ENCODE results near the gene SLC25A45.

Gene SLC25A45, protein sequence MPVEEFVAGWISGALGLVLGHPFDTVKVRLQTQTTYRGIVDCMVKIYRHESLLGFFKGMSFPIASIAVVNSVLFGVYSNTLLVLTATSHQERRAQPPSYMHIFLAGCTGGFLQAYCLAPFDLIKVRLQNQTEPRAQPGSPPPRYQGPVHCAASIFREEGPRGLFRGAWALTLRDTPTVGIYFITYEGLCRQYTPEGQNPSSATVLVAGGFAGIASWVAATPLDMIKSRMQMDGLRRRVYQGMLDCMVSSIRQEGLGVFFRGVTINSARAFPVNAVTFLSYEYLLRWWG

DNA sequence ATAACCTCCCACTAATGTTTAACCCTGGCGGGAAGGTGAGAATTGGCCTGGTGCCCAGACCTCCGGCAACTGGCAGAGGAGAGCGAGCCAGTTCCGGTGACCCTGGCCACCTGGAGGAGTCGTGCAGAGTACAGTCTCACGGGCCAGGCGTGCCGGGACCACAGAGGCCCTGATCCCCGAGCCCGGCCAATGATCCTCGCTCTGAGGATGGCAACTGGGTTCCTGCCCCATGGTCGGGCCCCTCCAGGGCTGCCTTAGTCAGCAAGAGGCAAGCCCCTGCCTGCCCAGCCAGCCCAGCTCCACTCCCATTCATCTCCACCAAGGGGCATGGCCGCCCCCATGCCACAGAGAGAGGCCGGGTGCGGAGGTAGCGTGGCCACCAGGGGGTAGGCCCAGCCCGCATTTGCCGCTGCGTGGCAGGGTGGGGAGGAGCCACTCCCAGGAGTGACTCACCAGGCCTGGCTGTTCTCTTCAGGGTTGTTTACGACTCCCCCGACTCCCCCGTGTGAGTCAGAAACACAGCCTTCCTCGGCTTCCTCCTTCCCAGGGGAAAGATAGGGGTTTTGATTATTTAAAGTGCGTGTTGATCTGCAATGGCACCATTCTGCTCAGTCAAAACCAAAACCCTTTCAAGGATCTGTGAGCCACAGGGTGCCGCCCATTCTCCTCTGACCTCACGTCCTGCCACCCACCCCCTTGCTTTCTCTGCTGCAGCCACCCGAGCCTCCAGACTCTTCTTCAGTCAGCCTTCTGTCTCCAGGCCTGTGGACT is at the start of gene SLC25A45:
Gene SLC25A45, minus strand, starts transcription at position 614 of the 771 bp plus-strand sequence. CDS start 695 bp downstream, outside the sequence.
- DNase-seq, result peak; percentile 85 to 98 (median 88)

GRCh38 chr11:65431451-65432099 is 49.1 kb upstream of the SLC25A45 start:
- DNase-seq, result peak in 3 of 6 experiments; percentile 63 to 73 (median 65)

DNA sequence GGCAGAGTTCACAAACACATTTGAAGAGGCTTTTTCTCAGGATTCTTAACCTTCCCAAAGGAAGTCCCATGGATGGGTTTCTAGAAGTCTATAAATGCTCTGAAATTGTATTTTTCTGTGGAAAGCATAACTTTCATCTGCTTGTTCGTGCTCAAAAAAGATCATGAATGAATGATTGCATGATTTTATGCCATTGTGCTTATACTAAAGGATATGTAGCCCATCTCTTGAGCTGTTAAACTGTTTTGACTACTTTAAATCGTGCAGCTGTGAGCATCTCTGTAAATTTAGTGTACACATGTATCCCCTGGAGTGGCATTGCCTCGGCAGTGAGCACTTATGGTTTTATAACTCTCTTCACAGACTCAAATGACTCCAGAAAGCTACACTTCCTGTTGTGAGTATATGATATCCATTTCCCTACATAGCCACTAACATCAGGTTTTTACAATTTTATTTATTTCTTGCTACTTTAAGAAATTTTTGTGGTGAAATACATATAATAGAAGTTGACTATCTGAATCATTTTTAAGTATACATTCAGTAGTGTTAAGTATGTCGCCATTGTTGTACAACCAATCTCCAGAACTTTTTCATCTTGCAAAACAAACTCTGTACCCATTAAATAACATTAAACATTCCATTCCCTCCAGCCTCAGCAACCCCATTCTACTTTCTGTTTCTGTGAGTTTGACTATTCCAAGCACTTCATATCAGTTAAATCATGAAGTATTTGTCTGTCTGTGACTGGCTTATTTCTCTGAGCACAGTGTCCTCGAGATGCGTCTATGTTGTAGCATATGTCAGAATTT is 48.2 kb upstream of the SLC25A45 start:
- DNase-seq, result peak in 3 of 6 experiments; percentile 42 to 58 (median 44)

DNA sequence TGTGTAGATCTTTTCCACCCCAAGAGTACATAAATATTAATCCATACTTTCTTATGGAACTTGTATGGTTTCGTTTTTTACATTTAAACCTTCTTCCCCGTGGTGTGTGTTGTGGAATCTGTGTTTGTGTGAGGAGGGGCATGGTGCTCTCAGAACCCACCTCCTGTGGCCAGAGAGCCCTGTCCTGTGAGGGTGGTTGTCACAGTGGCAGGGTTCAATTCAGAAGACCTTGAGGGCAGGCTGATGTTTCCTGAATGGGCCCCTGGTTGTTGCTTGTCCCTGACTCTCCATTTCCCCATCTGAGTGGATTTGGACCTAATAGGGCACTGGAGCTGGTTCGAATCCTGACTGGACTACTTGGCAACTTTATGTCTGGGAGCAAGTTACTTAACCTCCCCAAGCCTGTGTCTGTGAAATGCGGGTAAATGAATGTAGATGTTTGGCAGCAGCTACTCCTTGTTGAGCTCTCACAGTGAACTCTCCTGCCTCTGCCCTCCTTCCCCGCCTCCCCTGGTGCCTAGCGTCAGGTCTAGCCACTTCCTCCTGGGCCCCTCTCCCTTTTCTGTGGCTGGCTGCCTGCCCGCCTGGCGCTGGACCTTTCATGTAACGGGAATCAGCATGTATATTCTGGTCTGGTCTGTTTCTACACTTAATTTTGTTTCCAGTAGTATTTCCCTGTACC is 47.4 kb upstream of the SLC25A45 start:
- peak in 5 of 6 experiments; percentile 27 to 55 (median 36) for DNase-seq

DNA sequence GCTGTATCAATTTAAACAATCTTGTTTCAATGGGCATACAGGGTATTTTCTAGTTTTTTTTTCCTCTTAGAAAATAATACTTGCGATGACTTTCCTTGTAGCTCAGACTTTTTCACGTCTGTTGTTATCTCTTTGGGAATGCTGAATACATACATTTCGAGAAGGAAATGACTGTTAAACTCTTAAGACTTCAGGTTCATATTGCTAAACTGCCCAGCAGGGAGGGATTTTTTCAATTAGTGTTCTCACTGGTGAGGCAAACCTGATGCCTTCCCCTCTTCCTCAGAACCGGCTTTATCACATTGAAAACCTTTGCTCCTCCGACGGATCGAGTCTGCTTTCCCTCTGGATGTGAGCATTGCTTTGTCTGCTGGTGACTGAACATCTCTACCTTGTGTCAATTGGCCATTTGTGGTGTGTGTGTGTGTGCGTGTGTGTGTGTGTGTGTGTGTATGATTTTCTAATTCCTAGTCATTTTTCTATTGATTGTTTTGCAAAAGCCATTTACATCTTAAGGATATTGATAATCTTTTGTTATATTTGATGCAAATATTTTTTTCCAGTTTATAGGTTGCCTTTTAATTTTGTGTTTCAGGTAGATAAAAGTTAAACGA is 46.7 kb upstream of the SLC25A45 start:
- DNase-seq, result peak in 1 of 6 experiments; percentile 36

DNA sequence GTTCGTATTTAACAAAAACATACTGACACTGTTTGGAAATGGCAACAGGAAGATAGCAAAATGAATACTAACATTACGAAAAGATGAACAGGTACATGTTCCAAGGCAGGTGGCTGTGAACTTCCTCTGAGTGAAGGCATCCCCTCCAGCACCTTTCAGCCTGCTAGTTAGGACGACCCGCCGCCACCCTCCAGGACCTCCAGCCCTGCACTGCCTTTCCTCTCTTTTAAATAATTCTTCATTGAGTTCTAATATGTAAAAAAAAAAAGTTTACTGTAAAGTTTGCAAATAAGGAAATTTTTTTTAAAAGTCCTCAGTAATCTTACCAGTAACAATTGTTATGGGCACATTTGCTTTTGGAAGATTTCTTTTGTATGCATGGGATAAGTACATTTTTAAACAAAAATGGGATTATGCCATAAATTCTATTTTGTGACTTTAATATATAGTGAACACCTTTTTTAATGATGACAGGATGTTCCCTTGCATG is 46.2 kb upstream of the SLC25A45 start:
- DNase-seq, result no peak

DNA sequence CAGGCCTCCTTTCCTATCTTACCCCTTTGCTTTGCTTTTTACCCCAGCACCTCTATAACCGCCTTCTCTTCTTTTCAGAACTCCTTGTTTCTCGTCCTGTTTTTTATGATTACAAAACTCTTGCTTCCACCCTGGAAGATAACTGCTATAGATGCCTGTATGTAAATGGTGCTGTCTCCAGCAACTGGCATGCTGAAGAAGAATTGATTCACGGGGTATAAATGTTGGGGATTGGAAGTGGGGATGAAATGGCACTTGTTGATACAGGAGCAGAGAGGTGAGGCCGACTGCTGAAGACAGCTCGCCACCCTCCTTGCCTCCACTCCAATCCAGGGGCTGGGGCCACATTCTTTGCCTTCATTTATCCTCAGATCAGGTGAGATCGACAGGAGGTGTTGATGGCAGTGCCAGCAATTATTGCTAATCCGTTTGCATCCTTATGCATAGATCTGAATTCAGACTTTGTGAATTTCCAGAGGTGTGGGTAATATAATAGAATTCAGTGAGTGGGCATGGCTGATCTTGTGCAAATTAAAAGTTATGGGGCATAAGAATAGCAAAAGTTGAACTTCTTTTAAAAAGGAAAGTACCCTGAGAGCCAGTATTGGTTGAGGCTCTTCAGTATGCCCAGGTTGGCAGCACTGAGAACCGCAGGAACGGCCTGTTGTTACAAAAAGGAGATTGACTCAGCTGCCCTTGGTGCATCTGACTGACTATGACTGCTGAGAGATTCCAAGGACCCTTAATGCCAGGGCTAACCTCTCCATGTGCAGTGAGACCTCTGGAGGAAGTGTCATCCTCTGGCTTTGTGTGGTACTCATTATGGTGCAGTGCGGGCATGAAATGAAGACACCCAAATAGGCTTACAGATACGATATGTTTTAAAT is 45.5 kb upstream of the SLC25A45 start:
- DNase-seq, result peak in 2 of 6 experiments; percentile 35 to 38

DNA sequence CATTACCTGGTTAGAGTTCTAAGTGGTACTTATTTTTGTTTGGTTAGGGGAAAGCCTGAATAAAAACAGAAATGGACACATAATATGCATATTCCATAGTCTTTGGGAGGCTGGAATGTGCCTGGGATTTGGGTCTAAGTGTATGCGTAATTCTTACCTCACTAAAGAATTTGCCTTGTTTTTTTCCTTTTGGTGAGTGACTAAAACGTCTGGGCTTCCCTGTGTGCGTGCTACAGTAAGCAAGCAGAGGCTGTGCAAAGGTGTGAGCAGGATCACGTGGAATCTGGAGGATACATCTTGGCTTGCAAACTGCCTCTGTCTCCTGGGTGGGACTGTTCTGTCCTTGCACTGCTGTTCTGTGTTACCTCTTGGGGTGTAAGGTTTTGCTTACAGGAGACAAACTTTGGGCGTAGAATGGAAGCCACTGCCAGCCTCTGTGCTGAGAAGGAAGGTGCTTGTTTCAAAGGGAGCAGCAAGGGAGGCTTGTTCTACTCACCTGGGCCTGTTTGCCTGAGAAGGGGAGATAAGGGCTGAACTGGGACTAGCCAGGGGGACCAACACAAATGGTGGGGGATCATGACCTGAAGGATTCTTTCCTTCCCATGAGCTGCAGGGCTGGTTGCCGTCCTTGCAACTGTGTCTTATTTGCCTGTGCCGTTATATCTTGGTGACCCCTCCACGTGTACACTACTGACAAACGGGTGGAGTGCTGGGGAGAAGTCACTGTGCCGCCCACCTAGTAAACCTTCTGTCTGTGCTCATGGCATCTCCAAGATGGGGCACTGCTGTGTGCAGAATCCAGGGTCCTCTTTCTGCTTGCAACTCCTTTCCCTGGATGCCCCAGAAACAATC is 44.6 kb upstream of the SLC25A45 start:
- peak in 4 of 6 experiments; percentile 25 to 55 (median 42) for DNase-seq

DNA sequence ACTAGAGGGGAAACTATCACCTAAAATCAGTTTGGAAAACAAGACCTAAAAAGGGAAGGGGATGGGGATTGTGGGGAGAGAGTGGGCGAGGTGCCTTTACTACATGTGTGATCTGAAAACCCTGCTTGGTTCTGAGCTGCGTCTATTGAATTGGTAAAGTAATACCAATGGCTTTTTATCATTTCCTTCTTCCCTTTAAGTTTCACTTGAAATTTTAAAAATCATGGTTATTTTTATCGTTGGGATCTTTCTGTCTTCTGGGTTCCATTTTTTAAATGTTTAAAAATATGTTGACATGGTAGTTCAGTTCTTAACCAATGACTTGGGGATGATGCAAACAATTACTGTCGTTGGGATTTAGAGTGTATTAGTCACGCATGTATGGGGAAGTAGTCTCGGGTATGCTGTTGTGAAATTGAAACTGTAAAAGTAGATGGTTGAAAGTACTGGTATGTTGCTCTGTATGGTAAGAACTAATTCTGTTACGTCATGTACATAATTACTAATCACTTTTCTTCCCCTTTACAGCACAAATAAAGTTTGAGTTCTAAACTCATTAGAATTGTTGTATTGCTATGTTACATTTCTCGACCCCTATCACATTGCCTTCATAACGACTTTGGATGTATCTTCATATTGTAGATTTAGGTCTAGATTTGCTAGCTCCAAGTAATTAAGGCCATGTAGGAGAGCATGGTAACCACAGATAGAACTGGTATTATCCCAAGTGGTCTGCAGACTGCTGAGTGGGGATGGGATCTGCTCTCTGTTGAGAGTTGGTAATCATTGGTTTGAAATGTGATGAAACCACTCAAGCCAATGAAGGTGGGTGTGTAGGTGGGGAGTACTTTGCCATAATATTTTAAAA is 43.8 kb upstream of the SLC25A45 start:
- DNase-seq, result peak in 3 of 6 experiments; percentile 78 to 79 (median 79)

- DNase-seq, result peak; percentile 63 to 96 (median 88)
Measured at GRCh38 chr11:65425105-65425970, 42.9 kb upstream of the SLC25A45 start.

DNA sequence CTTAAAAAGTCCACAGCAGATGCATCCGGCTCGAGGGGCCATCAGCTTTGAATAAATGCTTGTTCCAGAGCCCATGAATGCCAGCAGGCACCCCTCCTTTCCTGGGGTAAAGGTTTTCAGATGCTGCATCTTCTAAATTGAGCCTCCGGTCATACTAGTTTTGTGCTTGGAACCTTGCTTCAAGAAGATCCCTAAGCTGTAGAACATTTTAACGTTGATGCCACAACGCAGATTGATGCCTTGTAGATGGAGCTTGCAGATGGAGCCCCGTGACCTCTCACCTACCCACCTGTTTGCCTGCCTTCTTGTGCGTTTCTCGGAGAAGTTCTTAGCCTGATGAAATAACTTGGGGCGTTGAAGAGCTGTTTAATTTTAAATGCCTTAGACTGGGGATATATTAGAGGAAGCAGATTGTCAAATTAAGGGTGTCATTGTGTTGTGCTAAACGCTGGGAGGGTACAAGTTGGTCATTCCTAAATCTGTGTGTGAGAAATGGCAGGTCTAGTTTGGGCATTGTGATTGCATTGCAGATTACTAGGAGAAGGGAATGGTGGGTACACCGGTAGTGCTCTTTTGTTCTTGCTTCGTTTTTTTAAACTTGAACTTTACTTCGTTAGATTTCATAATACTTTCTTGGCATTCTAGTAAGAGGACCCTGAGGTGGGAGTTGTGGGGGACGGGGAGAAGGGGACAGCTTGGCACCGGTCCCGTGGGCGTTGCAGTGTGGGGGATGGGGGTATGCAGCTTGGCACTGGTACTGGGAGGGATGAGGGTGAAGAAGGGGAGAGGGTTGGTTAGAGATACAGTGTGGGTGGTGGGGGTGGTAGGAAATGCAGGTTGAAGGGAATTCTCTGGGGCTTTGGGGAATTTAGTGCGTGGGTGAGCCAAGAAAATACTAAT is 42.0 kb upstream of the SLC25A45 start:
- DNase-seq, result peak; percentile 49 to 87 (median 63)

GRCh38 chr11:65423516-65424204 is 41.2 kb upstream of the SLC25A45 start:
- peak in 4 of 6 experiments; percentile 18 to 63 (median 40) for DNase-seq

- peak; percentile 66 to 87 (median 83) for DNase-seq
Measured at GRCh38 chr11:65422633-65423515, 40.4 kb upstream of the SLC25A45 start, which contains the start of gene NEAT1. TSS of gene NEAT1 (plus strand) at chr11:65422798.
